Left renal pelvis (tissue), 4 donors: ENCODE results near the gene FKBP1B. TPM values are rescaled to one million over a fixed set of nuclear protein-coding genes. Genes with fewer than 3 reads are reported as not detected.
"Not testable (repeated sequence)": the region's sequence is repeated elsewhere in the genome, so short reads cannot be mapped to it uniquely, and the experiment has no call there.

Experiments used
- DNase-seq, 4 donors: peaks; one replicate each; pipeline ENCODE4 v3.0.0-alpha.2; 2013; ENCODE audit warnings: low read depth in 4 of 4, low spot score in 3 of 4
- polyA plus RNA-seq, 4 donors: library from polyadenylated mRNA; unstranded; fragments of 120-200 nt; gene quantifications; one replicate each; pipeline ENCODE4 v1.2.1, GENCODE V29; 2013; ENCODE audit not compliant: insufficient read length in 4 of 4

Gene FKBP1B
- polyA plus RNA-seq, 4 donors, result 5.9 to 13.4 (median 9.7) TPM

- not testable (repeated sequence) for DNase-seq
Observed at GRCh38 chr2:24095171-24095677, 45.7 kb downstream of the FKBP1B start.

- DNase-seq, result not testable (repeated sequence)
Observed at GRCh38 chr2:24100732-24101131, 51.2 kb downstream of the FKBP1B start.

GRCh38 chr2:24101992-24102391 lies 52.5 kb downstream of the FKBP1B start:
- no peak for DNase-seq

GRCh38 chr2:24102677-24103076 lies 53.1 kb downstream of the FKBP1B start:
- DNase-seq, result no peak

GRCh38 chr2:24104110-24104650 lies 54.6 kb downstream of the FKBP1B start:
- no peak for DNase-seq

GRCh38 chr2:24104906-24105305 lies 55.4 kb downstream of the FKBP1B start:
- DNase-seq, result no peak

GRCh38 chr2:24105816-24106215 lies 56.3 kb downstream of the FKBP1B start:
- DNase-seq, result no peak

GRCh38 chr2:24106786-24107185 lies 57.2 kb downstream of the FKBP1B start:
- no peak for DNase-seq

GRCh38 chr2:24107336-24107735 lies 57.8 kb downstream of the FKBP1B start:
- DNase-seq, result no peak

- not testable (repeated sequence) for DNase-seq
Observed at GRCh38 chr2:24109431-24109830, 59.9 kb downstream of the FKBP1B start.

GRCh38 chr2:24110660-24111303 lies 61.2 kb downstream of the FKBP1B start:
- no peak for DNase-seq

GRCh38 chr2:24111407-24111901 lies 61.9 kb downstream of the FKBP1B start:
- DNase-seq, result no peak

Other genes starting within 250 kb of the FKBP1B start
- 10 to 100 TPM; 15.7 to 23.6 (median 20.9) TPM for gene ATAD2B, start 122.6 kb upstream of the FKBP1B start, polyA plus RNA-seq
- gene UBXN2A, start 109.3 kb upstream of the FKBP1B start, polyA plus RNA-seq, result 10 to 100 TPM; 16.6 to 21.2 (median 20.2) TPM
- gene MFSD2B, start 39.7 kb upstream of the FKBP1B start, polyA plus RNA-seq, result 1 to 10 TPM; 2.0 to 4.9 (median 2.7) TPM
- gene WDCP, start 2.4 kb upstream of the FKBP1B start, polyA plus RNA-seq, result 10 to 100 TPM; 10.1 to 16.8 (median 14.5) TPM
- 100 to 1,000 TPM; 117 to 188 (median 143) TPM for gene SF3B6, start 26.6 kb downstream of the FKBP1B start, polyA plus RNA-seq
- gene TP53I3, start 35.1 kb downstream of the FKBP1B start, polyA plus RNA-seq, result 10 to 100 TPM; 39.4 to 71.9 (median 51.6) TPM
- 1 to 10 TPM; 1.9 to 2.9 (median 2.4) TPM for gene PFN4, start 73.6 kb downstream of the FKBP1B start, polyA plus RNA-seq
- 10 to 100 TPM; 18.8 to 32.9 (median 24.6) TPM for gene FAM228B, start 73.7 kb downstream of the FKBP1B start, polyA plus RNA-seq
- 1 to 10 TPM in 2 of 4 donors, under 1 TPM in 2; 0.48 to 1.5 (median 0.91) TPM for gene FAM228A, start 125.3 kb downstream of the FKBP1B start, polyA plus RNA-seq